HG02763 (cell line): ENCODE results near the gene UGT1A6.

ENCODE experiments used
- ATAC-seq: cut with Tn5 transposase; IDR thresholded peaks from one replicate; pipeline ENCODE4 v1.9.1; 2021; ENCODE audit warnings: mild to moderate bottlenecking, moderate library complexity; ENCODE audit not compliant: unreplicated experiment

Gene UGT1A6

DNA sequence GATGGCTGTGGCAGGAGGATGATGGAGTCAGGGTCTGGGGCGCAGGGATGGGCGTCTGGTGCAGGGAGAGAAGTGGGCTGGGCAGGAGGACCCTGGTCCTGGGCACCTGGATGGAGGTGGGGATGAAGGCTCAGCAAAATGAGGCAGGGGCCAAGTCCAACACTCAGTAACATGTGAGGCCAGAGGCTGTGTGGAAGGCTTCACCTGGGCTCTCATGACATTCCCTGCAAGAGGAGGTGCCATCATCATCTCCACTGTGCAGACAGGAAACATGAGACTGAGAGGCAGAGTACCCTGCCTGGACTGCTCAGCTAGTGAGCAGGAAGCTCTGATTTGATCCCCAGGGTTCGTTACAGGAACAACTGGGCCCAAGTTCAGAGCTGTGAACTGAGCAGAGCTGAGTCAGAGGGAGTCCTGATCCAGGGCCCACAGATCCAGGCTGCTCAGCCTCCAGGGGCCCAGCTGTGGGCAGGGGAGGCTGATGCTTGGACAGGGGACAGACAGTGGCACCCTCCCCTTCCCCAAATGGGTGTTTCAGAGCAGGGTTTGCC, 124.7 kb downstream of the UGT1A6 start:
- no peak for ATAC-seq

DNA sequence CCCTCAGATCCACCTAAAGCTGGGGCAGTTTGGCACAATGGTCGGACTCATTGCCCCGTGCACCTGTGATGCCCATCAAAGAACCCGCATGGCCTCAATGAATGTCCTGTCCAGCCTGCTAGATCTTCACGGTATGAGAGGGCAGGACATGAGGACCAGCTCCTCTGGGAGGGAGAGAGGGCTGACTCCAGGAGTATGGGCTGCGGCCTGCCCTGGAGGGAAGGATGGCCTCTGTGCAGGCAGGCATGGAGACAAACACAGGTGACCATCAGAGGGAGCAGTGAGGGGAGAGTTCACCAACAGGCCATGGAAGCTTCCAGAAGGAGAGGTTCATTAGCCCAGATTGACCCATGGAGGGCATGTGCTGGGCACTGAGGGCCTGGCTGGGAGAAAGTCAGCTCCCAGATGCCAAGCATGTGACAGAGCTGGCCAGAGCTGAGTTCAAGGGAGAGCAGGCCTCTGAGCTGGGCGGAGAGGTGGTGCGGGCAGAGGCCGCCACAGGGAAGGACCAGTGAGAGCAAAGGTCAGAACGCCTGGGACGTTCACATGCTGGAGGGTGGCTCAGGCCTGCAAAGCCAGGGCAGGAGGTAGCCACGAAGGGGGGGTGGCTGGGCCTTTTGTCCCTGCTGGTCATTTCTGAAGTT, 125.4 kb downstream of the UGT1A6 start:
- ATAC-seq: no peak

DNA sequence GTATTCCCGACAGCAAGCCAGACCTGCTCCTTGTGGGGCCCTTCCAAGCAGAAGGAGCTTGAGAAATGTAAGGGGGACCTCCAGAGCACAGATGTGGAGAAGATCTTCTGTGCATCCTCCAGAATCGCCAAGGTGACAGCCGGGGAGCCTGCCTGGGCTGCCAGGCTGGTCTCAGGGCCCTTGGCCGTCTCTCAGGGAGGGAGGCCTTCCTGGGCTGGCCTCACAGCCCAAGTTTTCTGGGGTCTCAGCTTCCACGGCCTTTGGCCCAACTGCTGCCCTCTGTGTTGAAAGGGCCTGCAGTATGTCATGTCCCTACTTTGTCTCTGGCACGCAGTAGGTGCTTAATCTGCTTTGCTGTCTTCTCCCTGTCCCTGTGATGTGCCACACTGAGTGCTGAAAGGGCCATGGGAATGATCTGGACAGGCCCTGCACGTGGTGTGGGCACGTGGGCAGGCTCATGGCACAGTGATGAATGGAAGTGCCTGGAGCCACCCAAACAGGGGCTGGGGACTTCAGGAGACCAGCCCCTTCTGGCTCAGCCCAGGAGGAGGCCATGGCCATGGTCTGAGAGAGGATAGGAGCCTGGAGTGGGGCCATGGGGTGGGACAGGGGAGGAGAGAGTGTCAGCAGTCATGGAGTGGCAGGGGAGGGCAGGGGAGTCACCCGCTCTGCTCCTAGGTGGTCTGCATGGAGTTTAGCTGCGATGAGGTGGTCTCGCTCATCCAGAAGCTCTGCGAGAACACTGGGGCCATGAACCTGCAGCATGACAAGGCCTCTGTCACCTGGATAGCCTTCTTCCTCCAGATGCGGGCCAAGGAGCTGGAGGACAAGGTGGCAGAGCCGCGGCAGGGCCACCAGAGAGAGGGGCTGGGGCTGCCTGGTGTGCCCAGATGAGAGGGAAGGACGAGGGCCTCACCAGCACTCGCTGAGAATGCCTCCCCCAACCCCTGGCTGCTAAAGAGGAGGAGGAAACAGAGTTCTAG, 126.2 kb downstream of the UGT1A6 start:
- ATAC-seq: no peak

DNA sequence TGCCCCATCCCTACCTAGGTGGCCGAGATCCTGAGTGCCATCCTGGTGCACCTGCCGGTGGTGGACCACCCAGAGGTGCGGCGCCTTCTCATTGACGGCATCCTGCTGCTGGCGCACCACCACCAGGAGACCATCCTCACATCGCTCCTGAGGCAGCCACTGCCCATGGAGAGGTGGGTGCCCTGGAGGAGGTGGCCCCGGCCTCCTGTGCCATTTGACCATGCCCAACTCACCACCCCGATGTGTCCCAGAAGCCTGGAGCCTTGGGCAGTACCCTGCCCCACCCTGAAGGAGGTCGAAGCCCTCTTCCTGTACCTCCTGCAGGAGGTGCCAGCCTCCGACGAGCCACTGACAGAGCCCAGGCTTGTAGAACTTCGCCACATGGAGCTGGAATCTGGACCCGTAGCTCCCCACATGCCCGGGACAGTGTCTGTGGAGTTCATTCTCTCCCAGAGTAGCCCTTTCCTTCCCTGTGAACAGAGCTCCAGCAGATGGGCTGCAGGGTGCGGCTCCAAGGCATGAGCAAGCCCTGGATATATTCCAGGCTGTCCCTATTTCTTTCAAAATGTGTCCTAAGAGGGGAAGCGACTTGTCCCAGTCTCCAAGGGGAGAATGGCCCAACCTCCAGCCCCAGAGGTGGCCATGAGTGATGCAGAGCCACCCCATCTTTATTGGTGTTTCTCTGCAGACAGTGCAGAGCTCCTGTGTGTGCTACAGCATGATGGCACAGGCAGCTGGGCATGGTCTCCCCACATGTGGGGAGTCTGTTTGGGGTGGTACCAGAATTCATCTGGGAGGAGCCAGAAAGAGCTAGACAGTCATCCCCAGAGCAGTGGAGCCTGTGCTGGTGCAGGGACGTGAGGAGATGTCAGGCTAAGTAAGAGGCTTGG, 127.4 kb downstream of the UGT1A6 start:
- no peak for ATAC-seq

DNA sequence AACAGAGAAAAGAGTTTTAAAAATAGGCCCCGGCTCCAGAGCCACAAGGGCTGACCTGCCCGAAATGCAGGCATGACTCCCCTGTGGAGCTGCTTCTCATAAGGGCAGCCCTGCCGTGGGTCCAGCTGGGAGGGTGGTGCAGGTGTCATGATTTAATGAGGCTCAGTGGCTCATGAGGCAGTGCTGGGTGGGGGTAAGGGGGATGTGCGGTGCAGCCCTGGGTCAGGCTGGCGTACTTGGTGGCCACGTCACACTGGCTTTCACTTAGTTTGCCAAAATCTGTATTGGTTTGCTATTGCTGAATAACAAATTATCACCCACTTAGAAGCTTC, 128.1 kb downstream of the UGT1A6 start:
- ATAC-seq: no peak

DNA sequence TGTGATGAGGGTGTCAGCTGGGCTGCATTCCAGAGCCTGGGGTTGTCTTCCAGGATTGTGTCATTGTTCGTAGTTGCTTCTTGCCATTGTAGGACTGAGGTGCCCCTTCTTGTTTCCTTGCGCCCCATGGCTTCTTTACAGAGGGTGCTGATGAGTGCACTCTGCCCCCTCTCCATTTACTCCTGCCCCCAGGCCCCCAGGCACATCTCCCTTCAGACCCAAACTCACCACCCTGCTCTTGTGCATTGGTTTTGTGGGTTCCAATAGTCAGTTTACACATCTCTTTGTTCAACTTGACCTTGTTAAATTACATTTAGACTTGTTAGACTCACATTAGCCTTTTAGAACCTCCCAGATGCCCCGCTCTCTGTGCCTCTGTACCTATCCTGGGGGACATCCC, 128.5 kb downstream of the UGT1A6 start:
- ATAC-seq: no peak

DNA sequence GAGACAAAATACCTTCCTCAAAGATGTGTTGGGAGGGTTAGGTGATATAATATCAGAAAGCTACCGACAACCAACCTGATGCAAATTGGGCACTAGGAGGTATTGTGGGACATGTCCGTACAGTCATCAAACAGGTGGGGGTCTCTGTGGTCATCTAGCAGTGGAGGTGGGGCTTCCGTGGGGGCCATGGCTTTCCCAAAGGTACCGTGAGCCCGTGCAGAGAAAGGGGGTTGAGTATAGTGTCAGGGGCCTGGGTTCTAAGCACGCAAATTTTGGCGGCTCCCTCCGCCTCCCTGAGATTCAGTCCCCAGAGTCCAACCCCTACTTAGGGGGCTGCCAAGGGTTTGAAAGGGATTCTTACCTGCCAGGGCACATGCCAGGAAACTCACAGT, 129.0 kb downstream of the UGT1A6 start:
- no peak for ATAC-seq

DNA sequence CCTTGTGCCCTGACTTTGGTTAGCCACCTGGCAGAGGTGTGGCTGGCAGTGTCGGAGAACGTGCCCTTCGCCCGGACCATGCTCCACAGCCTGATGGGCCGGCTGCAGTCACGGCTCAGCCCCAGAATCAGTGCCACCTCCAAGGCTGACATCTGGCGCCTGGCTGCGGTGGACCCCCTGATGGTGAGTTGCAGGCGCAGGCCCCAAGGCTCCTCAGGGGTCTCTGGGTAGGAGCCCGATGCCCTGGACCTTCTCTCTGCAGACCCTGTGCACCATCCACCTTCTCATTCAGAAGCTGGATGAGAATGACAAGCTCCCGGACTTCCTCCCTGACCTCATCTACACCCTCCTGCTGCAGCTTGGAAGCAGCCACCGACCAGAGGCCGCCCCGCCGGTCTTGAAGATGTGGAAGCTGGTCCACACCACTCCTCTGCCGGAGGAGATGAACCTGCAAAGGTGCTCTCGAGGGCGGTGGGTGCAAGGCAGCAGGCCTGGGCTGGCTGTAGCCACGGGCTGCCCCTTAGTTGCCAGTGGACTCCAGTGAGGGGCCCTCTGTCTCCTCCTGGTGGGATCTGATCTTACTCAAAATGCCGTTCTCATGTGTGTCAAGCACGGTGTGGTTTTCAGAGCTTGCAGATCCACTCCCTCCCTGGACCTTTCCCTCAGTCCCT, 129.5 kb downstream of the UGT1A6 start:
- ATAC-seq: no peak
